ENCODE results near the gene TOR4A.

TOR4A gene

GRCh38 chr9:137277329-137278041 is at the start of gene TOR4A:
Gene TOR4A (plus strand): TSS chr9:137277726. CDS start chr9:137278690, 964 bp downstream.
- peak; percentile 65 to 72 for DNase-seq

DNA sequence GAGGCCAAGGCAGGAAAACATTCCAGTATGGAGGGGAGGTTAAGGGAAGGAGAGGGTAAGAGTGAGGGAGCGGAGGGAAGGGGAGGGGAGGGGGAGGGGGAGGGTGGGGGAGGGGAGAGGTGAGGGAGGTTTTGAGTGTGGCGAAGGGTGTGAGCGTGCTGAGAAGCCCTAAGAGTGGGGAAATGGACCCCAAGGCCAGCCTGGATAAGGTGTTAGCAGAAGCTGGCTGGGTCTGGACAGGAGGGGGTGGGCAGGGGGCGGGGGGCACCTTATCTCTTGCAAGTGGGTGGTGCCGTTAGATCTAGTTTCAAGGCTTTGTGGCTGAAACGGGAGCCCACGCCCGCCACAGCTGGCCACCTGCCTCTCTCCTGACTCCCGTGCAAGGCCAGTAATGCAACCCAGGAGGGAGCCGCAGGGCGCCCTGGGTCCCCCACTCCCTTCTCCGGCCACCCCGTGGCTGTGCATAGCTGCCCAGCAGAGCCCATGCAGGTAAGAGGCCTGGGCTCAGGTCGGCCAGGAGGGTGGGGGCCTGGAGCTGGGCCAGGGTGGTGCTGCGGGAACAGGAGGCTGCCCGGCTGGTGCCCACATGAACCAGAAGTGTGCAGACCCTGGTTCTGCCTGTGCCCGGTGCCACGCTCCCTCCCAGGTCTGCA is 49.5 kb upstream of the TOR4A start:
- DNase-seq: no peak

DNA sequence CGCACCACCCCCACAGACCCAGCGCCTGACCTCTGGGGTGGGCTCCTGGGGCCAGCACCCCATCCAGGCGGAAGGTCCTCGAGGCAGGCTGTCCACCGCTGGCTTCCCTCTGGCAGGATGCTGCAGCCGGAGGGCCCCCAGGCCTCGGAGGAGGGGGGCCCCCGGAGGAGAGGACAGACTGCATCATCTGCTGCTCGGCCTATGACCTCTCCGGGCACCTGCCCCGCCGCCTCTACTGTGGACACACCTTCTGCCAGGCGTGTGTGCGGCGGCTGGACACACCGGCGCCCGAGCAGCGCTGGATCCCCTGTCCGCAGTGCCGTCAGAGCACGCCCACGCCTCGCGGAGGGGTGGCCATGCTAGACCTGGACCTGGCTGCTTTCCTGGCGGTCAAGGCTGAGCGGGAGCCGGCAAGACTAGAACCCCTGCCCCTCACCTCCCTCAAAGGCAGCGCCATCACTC is 49.0 kb upstream of the TOR4A start:
- no peak for DNase-seq

DNA sequence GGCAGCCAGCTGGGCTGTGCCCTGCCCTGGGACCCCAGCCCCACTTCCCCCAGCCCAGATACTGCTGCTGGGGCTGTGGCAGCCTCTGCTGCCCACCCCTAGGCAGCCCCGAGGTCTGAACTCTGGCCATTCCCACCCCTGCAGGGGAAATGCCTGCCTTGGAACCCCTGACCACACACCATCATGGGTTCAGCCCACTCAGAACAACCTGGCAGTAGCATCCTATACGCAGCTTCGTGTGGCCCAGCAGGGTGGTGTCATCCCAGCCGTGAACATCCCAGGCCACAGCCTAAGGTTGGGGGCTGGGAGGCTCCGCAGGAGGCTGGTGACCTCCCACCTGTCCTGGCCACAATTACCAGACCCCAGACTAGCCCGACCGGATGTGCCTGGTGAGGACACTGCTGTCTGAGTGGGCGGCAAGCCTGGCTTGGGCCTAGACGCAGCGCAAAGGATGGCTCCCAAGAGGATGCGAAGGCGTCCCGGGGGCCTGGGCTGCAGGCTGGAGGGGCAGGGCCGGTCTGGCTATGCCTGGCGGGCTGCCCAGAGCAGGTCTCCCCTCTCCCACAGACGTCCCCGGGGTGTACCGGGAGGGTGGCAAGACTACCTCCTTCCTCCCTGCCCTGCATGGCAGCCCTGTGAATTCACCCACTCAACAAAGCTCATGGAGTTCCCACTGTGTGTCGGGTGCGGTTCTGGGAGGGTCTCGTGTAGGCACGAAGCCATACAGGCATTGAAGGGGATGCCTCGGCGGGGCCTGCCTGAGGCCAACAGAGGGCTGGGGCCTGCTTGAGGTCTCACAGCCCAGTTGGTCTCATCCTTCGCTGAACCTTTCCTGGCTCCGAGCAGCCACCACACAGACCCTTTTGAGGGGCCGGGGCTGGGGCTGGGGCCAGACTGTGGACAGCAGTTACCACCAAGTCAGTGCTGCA is 48.3 kb upstream of the TOR4A start:
- DNase-seq: no peak

GRCh38 chr9:137229903-137230704 is 47.4 kb upstream of the TOR4A start:
- DNase-seq: no peak

- no peak for DNase-seq
Observed at GRCh38 chr9:137230705-137231371, 46.7 kb upstream of the TOR4A start, which contains the start of gene SLC34A3. Gene SLC34A3 (plus strand): TSS chr9:137230901. CDS start chr9:137231703, 802 bp downstream.

- no peak for DNase-seq
Observed at GRCh38 chr9:137231372-137232039, 46.0 kb upstream of the TOR4A start.

DNA sequence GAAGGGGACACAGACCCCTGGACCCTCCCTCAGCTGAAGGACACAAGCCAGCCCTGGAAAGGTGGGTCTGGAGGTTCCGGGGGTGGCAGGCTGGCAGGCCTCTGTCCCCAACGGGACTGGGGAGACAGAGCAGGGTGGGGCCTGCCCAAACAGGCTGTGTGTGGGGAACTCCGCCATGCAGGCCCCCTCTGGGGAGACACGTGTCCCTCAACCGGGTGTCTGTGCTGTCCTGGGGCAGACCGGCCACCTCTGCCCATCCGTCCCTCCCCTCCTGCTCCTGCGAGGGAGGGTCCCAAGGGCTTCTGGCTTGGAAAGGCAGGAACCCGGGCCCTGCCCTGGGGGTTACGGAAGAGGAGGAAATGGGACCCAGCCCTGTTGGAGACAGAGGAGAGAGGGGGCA is 45.4 kb upstream of the TOR4A start:
- DNase-seq: no peak

DNA sequence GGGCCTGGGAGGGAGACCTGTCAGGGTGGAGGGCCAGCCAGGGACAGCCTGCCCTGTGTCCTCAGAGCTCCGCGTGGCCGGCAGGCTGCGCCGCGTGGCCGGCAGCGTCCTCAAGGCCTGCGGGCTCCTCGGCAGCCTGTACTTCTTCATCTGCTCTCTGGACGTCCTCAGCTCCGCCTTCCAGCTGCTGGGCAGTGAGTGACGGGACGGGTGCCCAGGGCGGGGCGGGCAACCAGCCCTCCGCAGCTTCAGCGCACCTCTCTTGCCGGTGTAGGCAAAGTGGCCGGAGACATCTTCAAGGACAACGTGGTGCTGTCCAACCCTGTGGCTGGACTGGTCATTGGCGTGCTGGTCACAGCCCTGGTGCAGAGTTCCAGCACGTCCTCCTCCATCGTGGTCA is 45.0 kb upstream of the TOR4A start:
- no peak for DNase-seq

DNA sequence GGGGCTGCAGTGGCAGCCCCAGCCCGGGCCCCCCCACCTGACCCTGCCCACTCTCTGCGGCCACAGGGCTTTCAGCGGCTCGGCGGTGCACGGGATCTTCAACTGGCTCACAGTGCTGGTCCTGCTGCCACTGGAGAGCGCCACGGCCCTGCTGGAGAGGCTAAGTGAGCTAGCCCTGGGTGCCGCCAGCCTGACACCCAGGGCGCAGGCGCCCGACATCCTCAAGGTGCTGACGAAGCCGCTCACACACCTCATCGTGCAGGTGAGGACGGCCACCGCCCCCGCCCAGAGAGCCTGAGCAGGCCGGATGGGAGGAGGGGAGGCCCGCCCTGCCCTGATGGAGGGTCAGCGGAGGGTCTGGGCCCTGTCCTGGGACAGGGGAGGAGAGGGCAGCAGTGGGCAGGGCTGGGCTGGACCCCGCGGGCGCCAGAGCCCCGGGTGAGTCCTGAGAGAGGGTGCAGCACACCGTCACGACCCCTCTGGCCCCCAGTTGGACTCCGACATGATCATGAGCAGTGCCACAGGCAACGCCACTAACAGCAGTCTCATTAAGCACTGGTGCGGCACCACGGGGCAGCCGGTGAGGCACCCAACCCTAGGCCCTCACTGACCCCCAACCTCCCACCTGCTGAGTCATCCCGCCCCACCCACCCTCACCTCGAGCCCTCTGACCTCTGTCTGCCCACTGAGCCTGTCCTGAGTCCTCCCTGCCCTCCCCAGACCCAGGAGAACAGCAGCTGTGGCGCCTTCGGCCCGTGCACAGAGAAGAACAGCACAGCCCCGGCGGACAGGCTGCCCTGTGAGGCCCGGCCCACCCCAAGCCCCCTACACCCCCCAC is 44.2 kb upstream of the TOR4A start:
- DNase-seq: no peak

DNA sequence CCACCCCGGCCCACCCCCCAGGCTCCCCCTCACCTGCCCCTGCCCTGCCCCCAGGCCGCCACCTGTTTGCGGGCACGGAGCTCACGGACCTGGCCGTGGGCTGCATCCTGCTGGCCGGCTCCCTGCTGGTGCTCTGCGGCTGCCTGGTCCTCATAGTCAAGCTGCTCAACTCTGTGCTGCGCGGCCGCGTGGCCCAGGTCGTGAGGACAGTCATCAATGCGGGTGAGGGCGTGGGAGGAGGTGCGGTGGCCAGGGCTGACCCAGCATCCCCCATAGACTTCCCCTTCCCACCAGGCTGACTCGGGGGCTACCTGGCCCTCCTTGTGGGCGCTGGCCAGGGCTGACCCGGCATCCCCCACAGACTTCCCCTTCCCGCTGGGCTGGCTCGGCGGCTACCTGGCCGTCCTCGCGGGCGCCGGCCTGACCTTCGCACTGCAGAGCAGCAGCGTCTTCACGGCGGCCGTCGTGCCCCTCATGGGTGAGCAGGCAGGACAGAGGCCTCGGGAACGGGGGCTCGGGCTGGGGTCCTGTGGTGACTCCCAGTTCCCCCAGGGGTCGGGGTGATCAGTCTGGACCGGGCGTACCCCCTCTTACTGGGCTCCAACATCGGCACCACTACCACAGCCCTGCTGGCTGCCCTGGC is 43.4 kb upstream of the TOR4A start:
- no peak for DNase-seq

GRCh38 chr9:137234758-137235423 is 42.6 kb upstream of the TOR4A start:
- DNase-seq: no peak

DNA sequence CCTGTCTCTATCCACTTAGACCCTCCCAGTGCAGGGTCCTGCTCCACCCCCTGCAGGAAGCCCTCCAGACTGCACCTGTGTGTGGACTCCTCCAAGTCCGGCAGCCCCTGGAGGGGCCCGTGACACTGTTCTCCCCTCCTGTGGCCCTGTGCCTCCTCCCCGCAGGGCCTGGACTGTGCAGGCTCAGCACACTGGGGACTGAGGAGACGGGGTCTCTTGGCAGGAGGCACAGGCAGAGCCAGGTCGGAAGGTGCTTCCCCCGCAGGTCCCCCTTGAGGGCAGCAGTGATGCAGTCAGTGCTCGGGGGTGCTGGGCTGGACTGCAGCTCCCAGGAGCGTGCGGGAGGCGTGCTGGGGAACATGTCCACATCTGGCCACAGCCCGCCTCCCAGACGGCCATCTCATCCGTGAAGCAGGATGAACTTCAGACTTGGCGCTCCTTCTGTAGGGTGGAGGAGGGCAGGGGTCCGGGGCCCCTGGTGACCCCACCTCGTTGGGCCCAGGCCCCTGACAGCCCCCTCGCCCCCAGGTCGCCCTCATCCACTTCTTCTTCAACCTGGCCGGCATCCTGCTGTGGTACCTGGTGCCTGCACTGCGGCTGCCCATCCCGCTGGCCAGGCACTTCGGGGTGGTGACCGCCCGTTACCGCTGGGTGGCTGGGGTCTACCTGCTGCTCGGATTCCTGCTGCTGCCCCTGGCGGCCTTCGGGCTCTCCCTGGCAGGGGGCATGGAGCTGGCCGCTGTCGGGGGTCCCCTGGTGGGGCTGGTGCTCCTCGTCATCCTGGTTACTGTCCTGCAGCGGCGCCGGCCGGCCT is 41.9 kb upstream of the TOR4A start:
- DNase-seq: no peak

- peak; percentile 95 for DNase-seq
Observed at GRCh38 chr9:137236238-137236935, 41.1 kb upstream of the TOR4A start.

GRCh38 chr9:137236936-137237421 is 40.5 kb upstream of the TOR4A start:
- no peak for DNase-seq

DNA sequence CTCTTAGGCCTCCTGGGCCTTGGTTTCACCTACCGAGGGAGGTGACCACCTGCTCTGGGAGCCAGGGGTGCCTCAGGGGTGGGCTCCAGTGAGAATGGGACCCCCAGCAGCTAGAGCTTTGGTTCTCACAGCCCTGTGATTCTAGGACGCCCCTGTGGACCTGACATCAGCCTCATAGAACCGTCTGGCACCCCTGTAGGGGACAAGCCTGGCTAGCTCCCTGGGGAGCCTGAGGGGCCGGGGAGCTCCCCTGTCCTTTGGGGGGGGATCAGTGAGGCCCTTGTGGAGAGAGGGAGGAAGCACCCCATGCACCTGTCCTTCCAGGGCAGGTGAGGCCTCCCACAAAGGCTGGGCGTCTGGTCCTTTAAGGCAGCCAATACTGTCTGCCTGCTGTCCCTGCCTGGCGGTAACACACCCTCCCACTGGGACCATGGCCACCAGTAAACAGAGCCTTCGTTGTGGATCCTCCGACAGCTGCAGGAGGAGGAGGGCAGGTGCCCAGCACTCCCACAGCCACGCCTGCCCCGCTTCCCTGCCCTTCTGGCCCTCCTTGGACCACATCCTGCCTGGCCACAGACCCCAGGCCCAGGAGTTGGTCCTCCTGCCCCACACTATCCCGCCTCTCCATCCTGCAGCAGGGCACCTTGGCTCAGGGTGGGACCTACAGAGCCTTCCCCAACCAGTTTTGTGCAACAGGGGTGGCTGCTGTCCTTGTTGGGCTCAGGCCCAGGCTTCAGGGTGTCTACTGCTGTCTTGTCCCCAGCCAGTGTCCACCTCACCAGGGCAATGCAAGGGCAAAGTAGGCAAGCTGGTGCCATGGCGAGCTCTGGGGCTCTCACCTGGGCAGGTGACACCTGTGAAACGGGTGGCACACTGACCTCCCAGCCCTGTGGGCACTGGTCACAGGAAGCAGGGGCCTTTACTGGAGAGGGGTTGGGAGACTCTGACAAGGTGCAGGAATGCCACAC is 39.5 kb upstream of the TOR4A start:
- DNase-seq: no peak

Data from activated T-cell treated with anti-CD3 and anti-CD28 coated beads, Interleukin-2, amount 50 U/mL, for 48 hours (primary cell).